A673 (cell line): ENCODE results near the gene UBE2J1. TPM values are rescaled to one million over a fixed set of nuclear protein-coding genes. Genes with fewer than 3 reads are reported as not detected.

Experiments used
- BruUV-seq: library from RNA; stranded (reverse); fragments of 400-500 nt; replicated peaks from 2 replicates; lab custom pipeline; 2021; lab: Mats Ljungman, UMichigan
- CTCF ChIA-PET: fragments of 300-600 bp; sonication (Branson Sonifier 250); formaldehyde crosslinking; loops from one replicate; lab custom pipeline; 2022; ENCODE audit warnings: antibody characterized with exemption; lab: Charles Lee
- POLR2A ChIA-PET: fragments of 300-600 bp; sonication (Branson Sonifier 250); formaldehyde crosslinking; loops from one replicate; lab custom pipeline; 2022; ENCODE audit warnings: antibody characterized with exemption; ENCODE audit not compliant: low non-redundant PET; lab: Charles Lee
- DNase-seq: peaks from one replicate; pipeline ENCODE4 v3.0.0-alpha.2; 2015; ENCODE audit warnings: low spot score
- H3K27ac ChIP-seq: fragments of 200-600 bp; sonication (generic); 2 replicates; pipeline ENCODE4 v1.5.1; 2016; ENCODE audit warnings: mixed run types, low read depth, mild to moderate bottlenecking, mixed read lengths, antibody characterized with exemption, low read length; ENCODE audit not compliant: poor library complexity, severe bottlenecking
- H3K27me3 ChIP-seq: fragments of 200-600 bp; sonication (generic); replicated peaks from 2 replicates; pipeline ENCODE4 v1.6.1; 2017; ENCODE audit warnings: mixed run types, low read depth, mild to moderate bottlenecking, mixed read lengths, antibody characterized with exemption, low read length; ENCODE audit not compliant: insufficient read depth, poor library complexity
- H3K36me3 ChIP-seq: fragments of 200-600 bp; sonication (generic); 2 replicates; pipeline ENCODE4 v1.6.1; 2016; ENCODE audit warnings: mixed run types, mild to moderate bottlenecking, mixed read lengths, antibody characterized with exemption, low read length; ENCODE audit not compliant: insufficient read depth, poor library complexity, severe bottlenecking
- H3K4me1 ChIP-seq: fragments of 200-600 bp; sonication (generic); 2 replicates; pipeline ENCODE4 v1.6.1; 2017; ENCODE audit warnings: mixed run types, mild to moderate bottlenecking, mixed read lengths, antibody characterized with exemption, low read length; ENCODE audit not compliant: insufficient read depth, poor library complexity, severe bottlenecking
- H3K4me3 ChIP-seq: fragments of 200-600 bp; sonication (generic); 2 replicates; pipeline ENCODE4 v1.5.1; 2016; ENCODE audit warnings: low read depth, mixed run types, mild to moderate bottlenecking, mixed read lengths, low read length; ENCODE audit not compliant: poor library complexity, severe bottlenecking
- H3K9me3 ChIP-seq: fragments of 200-600 bp; sonication (generic); 2 replicates; pipeline ENCODE4 v1.6.1; 2016; ENCODE audit warnings: mixed run types, low read depth, mild to moderate bottlenecking, mixed read lengths, antibody characterized with exemption, low read length; ENCODE audit not compliant: poor library complexity, severe bottlenecking
- CTCF ChIP-seq: fragments of 300-800, 200-600 bp; sonication (generic); conservative IDR thresholded peaks from 2 replicates; pipeline ENCODE4 v1.5.1; 2017; ENCODE audit warnings: low read depth, mild to moderate bottlenecking, antibody characterized with exemption, low read length, moderate library complexity, mixed read lengths
- EZH2 ChIP-seq: fragments of 200-600 bp; sonication (generic); IDR thresholded peaks from 2 replicates; pipeline ENCODE4 v1.6.1; 2017; ENCODE audit warnings: borderline replicate concordance, low read depth, mild to moderate bottlenecking, mixed read lengths, antibody characterized with exemption, low read length; ENCODE audit not compliant: poor library complexity, severe bottlenecking
- intact Hi-C: fragments of 100-400 bp; cut with micrococcal nuclease; formaldehyde crosslinking; loops from one replicate; pipeline ENCODE4 v1.10.0; 2022; ENCODE audit not compliant: unreplicated experiment
- total RNA-seq: library from RNA; stranded (reverse); gene quantifications from 2 replicates; pipeline ENCODE4 v1.2.3, GENCODE V29; 2021

The UBE2J1 gene
- total RNA-seq, 1 experiment from 2014 or later, result 36.1 TPM

GRCh38 chr6:89385846-89386245, 33.3 kb upstream of the UBE2J1 start:
- TF ChIP-seq EZH2 (no peak), CTCF (no peak)
- no peaks in the 10 kb centered on the region for H3K27me3 ChIP-seq
- H3K4me3 ChIP-seq, result no peak overlapping the region
- ChIA-PET POLR2A (no interaction called here), CTCF (no interaction called here)
- DNase-seq, result no peak
- BruUV-seq, result no TSS peak
- intact Hi-C loops, result no loop called here
- no peaks in the 10 kb centered on the region for H3K36me3 ChIP-seq
- no peak overlapping the region for H3K27ac ChIP-seq
- H3K9me3 ChIP-seq, result no peaks in the 10 kb centered on the region
- H3K4me1 ChIP-seq, result peaks cover 6% of the 10 kb centered on the region

- DNase-seq, result peak; percentile 73
- no peak overlapping the region for H3K4me3 ChIP-seq
- CTCF ChIA-PET, result interaction anchor here (0.6 kb wide), 1 partner anchor 476 kb away, joined by 4 read pairs; no protein-coding TSS in a partner anchor
- POLR2A ChIA-PET, result no interaction called here
- no peak overlapping the region for H3K27ac ChIP-seq
- no peaks in the 10 kb centered on the region for H3K27me3 ChIP-seq
- TF ChIP-seq EZH2, result no peak
- TF ChIP-seq CTCF, result no peak
- peaks cover 6% of the 10 kb centered on the region for H3K4me1 ChIP-seq
- BruUV-seq, result no TSS peak
- no peaks in the 10 kb centered on the region for H3K36me3 ChIP-seq
- H3K9me3 ChIP-seq, result no peaks in the 10 kb centered on the region
- intact Hi-C loops, result no loop called here
These were observed 32.7 kb upstream of the UBE2J1 start for GRCh38 chr6:89385156-89385667.

- ChIA-PET CTCF (no interaction called here), POLR2A (no interaction called here)
- TF ChIP-seq EZH2 (no peak), CTCF (no peak)
- H3K27me3 ChIP-seq, result no peaks in the 10 kb centered on the region
- intact Hi-C loops, result no loop called here
- BruUV-seq, result no TSS peak
- no peak overlapping the region for H3K4me3 ChIP-seq
- H3K36me3 ChIP-seq, result no peaks in the 10 kb centered on the region
- H3K9me3 ChIP-seq, result no peaks in the 10 kb centered on the region
- H3K4me1 ChIP-seq, result peaks cover 6% of the 10 kb centered on the region
- H3K27ac ChIP-seq, result no peak overlapping the region
- no peak for DNase-seq
These were observed 28.5 kb upstream of the UBE2J1 start for GRCh38 chr6:89381031-89381430.
